OCI-LY7 (cell line): ENCODE data around the gene ETV1. TPM values are rescaled to one million over a fixed set of nuclear protein-coding genes. Genes with fewer than 3 reads are reported as not detected.

Experiments used
- BruUV-seq: library from RNA; stranded (reverse); fragments of 400-500 nt; replicated peaks from 2 replicates; lab custom pipeline; 2021; lab: Mats Ljungman, UMichigan
- CTCF ChIA-PET: fragments of 300-600 bp; sonication (Branson Sonifier 250); formaldehyde crosslinking; loops from one replicate; lab custom pipeline; 2022; ENCODE audit warnings: antibody characterized with exemption; ENCODE audit not compliant: unreplicated experiment; lab: Charles Lee
- POLR2A ChIA-PET: fragments of 300-600 bp; sonication (Branson Sonifier 250); formaldehyde crosslinking; loops from one replicate; lab custom pipeline; 2022; ENCODE audit warnings: antibody characterized with exemption; lab: Charles Lee
- DNase-seq: peaks from one replicate; pipeline ENCODE4 v3.0.0-alpha.2; 2015; ENCODE audit warnings: low spot score
- H2AFZ ChIP-seq: fragments of 200-600 bp; sonication (generic), shearing (Covaris generic); 2 replicates; pipeline ENCODE4 v1.6.1; 2014; ENCODE audit warnings: mild to moderate bottlenecking, antibody characterized with exemption, low read length, moderate library complexity
- H3K27ac ChIP-seq: fragments of 200-600 bp; sonication (generic); 2 replicates; pipeline ENCODE4 v1.5.1; 2014; ENCODE audit warnings: mixed run types, low read depth, mild to moderate bottlenecking, moderate library complexity, low read length, inconsistent platforms; ENCODE audit not compliant: poor library complexity, severe bottlenecking
- H3K36me3 ChIP-seq: fragments of 200-600 bp; sonication (generic); 2 replicates; pipeline ENCODE4 v1.6.1; 2014; ENCODE audit warnings: mild to moderate bottlenecking, antibody characterized with exemption, low read length, moderate library complexity, mixed read lengths; ENCODE audit not compliant: insufficient read depth
- H3K4me1 ChIP-seq: fragments of 200-600 bp; sonication (generic); 2 replicates; pipeline ENCODE4 v1.5.1; 2014; ENCODE audit warnings: mild to moderate bottlenecking, low read length; ENCODE audit not compliant: insufficient read depth, poor library complexity, severe bottlenecking
- H3K4me2 ChIP-seq: fragments of 200-600 bp; sonication (generic); 2 replicates; pipeline ENCODE4 v1.6.1; 2014; ENCODE audit warnings: mild to moderate bottlenecking, low read length
- H3K4me3 ChIP-seq: fragments of 200-600 bp; sonication (generic); 2 replicates; pipeline ENCODE4 v1.5.1; 2014; ENCODE audit warnings: mild to moderate bottlenecking, low read depth, low read length; ENCODE audit not compliant: poor library complexity, severe bottlenecking
- H3K79me2 ChIP-seq: fragments of 200-600 bp; sonication (generic); 2 replicates; pipeline ENCODE4 v1.6.1; 2016; ENCODE audit warnings: low read depth, mild to moderate bottlenecking, low read length, moderate library complexity, mixed read lengths; ENCODE audit not compliant: insufficient read depth
- H3K9me2 ChIP-seq: fragments of 200-600 bp; sonication (generic); 2 replicates; pipeline ENCODE4 v1.6.1; 2016; ENCODE audit warnings: mild to moderate bottlenecking, low read length, mixed read lengths; ENCODE audit not compliant: insufficient read depth
- H3K9me3 ChIP-seq: fragments of 200-600 bp; sonication (generic); 2 replicates; pipeline ENCODE4 v1.6.1; 2014; ENCODE audit warnings: mild to moderate bottlenecking, mixed run types, low read length, mixed read lengths
- H4K20me1 ChIP-seq: fragments of 200-600 bp; sonication (generic); 2 replicates; pipeline ENCODE4 v1.6.1; 2014; ENCODE audit warnings: mild to moderate bottlenecking, antibody characterized with exemption, low read length, moderate library complexity, mixed read lengths; ENCODE audit not compliant: insufficient read depth
- EZH2phosphoT487 ChIP-seq: fragments of 200-600 bp; sonication (generic); IDR thresholded peaks from 2 replicates; pipeline ENCODE4 v1.6.1; 2018; ENCODE audit warnings: low read depth, borderline replicate concordance, mild to moderate bottlenecking, mixed run types, antibody characterized with exemption, low read length, moderate library complexity, mixed read lengths
- intact Hi-C: fragments of 100-400 bp; cut with micrococcal nuclease; formaldehyde crosslinking; loops from one replicate; pipeline ENCODE4 v1.10.0; 2022; ENCODE audit not compliant: unreplicated experiment
- small RNA-seq: library from RNA; depleted of rRNA; stranded (forward); fragments of <200 nt; gene quantifications from one replicate; pipeline ENCODE3, GENCODE V24; 2014
- total RNA-seq, 2 experiments: library from RNA; depleted of rRNA in 1 of 2; stranded (reverse); fragments of >200 nt in 1 of 2; shearing (Covaris generic) in 1 of 2; gene quantifications; 2 replicates each; pipeline ENCODE4 v1.2.3, GENCODE V29; 2014 to 2022
- TF ChIP-seq, protein P1 (sequence below): fragments of 200-600 bp; sonication (generic); conservative IDR thresholded peaks from 2 replicates; pipeline ENCODE4 v1.5.1; 2014; ENCODE audit warnings: mild to moderate bottlenecking, antibody characterized with exemption, low read length, moderate library complexity, mixed read lengths

Gene ETV1
- total RNA-seq, 2 experiments from 2014 or later, result not detected

GRCh38 chr7:13841284-13841683 is 148.2 kb downstream of the ETV1 start:
- POLR2A ChIA-PET, result no interaction called here
- no TSS peak for BruUV-seq

More at GRCh38 chr7:13841284-13841683, 148.2 kb downstream of the ETV1 start:
- no peak overlapping the region for H3K27ac ChIP-seq
- no peak overlapping the region for H3K4me2 ChIP-seq
- no peaks in the 10 kb centered on the region for H3K79me2 ChIP-seq
- no peaks in the 10 kb centered on the region for H4K20me1 ChIP-seq
- H2AFZ ChIP-seq, result no peak overlapping the region
- no peaks in the 10 kb centered on the region for H3K36me3 ChIP-seq
- CTCF ChIA-PET, result no interaction called here
- TF ChIP-seq EZH2phosphoT487, result no peak
- TF ChIP-seq, protein P1, sequence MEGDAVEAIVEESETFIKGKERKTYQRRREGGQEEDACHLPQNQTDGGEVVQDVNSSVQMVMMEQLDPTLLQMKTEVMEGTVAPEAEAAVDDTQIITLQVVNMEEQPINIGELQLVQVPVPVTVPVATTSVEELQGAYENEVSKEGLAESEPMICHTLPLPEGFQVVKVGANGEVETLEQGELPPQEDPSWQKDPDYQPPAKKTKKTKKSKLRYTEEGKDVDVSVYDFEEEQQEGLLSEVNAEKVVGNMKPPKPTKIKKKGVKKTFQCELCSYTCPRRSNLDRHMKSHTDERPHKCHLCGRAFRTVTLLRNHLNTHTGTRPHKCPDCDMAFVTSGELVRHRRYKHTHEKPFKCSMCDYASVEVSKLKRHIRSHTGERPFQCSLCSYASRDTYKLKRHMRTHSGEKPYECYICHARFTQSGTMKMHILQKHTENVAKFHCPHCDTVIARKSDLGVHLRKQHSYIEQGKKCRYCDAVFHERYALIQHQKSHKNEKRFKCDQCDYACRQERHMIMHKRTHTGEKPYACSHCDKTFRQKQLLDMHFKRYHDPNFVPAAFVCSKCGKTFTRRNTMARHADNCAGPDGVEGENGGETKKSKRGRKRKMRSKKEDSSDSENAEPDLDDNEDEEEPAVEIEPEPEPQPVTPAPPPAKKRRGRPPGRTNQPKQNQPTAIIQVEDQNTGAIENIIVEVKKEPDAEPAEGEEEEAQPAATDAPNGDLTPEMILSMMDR, result no peak
- H3K4me3 ChIP-seq, result no peak overlapping the region
- H3K9me2 ChIP-seq, result no peaks in the 10 kb centered on the region
- intact Hi-C loops, result no loop called here
- H3K4me1 ChIP-seq, result no peaks in the 10 kb centered on the region
- no peaks in the 10 kb centered on the region for H3K9me3 ChIP-seq
- no peak for DNase-seq

Small RNAs within 50 kb of the gene (small RNA-seq; reads per million reads assigned to genes)
- gene RF00019, result not detected
